ENCODE measurements around the gene TMEM19. TPM values are rescaled to one million over a fixed set of nuclear protein-coding genes. Genes with fewer than 3 reads are reported as not detected.
"Not testable (repeated sequence)": the region's sequence is repeated elsewhere in the genome, so short reads cannot be mapped to it uniquely, and the experiment has no call there.

Gene TMEM19
- total RNA-seq, 4 donors from 2014 or later, result 24.5 to 52.9 (median 43.5) TPM

GRCh38 chr12:71671816-71672215 is 14.1 kb upstream of the TMEM19 start:
- H3K9me3 ChIP-seq, result no peaks in the 10 kb centered on the region
- H3K4me3 ChIP-seq, result no peak overlapping the region
- H3K27ac ChIP-seq, result no peak overlapping the region
- H3K4me1 ChIP-seq, result no peaks in the 10 kb centered on the region
- no peaks in the 10 kb centered on the region for H3K36me3 ChIP-seq
- no peak for DNase-seq (ENCODE audit: low spot score in 2 of 2)
- no peaks in the 10 kb centered on the region for H3K27me3 ChIP-seq
- 86% methylated on average over 1 of the region's 1 CpG for WGBS
- no peak for TF ChIP-seq EP300 (IDR thresholded peaks at IDR 0.05)

- H3K4me3 ChIP-seq, result no peak overlapping the region
- H3K27me3 ChIP-seq, result no peaks in the 10 kb centered on the region
- no peaks in the 10 kb centered on the region for H3K36me3 ChIP-seq
- H3K9me3 ChIP-seq, result no peaks in the 10 kb centered on the region
- DNase-seq (ENCODE audit: low spot score in 2 of 2), result no peak
- H3K27ac ChIP-seq, result no peak overlapping the region
- 79% methylated on average over 1 of the region's 1 CpG for WGBS
- TF ChIP-seq POLR2AphosphoS5 (IDR thresholded peaks at IDR 0.05) (no peak), EP300 (IDR thresholded peaks at IDR 0.05) (no peak), POLR2A (IDR thresholded peaks at IDR 0.05) (no peak), CTCF (IDR thresholded peaks at IDR 0.05) (no peak)
- peaks cover 12% of the 10 kb centered on the region for H3K4me1 ChIP-seq
These were observed 3.4 kb upstream of the TMEM19 start for GRCh38 chr12:71682466-71682865.

- Histone ChIP-seq H3K4me3 (no peak overlapping the region), H3K9me3 (no peaks in the 10 kb centered on the region), H3K4me1 (peaks cover 24% of the 10 kb centered on the region), H3K36me3 (no peaks in the 10 kb centered on the region), H3K27me3 (no peaks in the 10 kb centered on the region), H3K27ac (no peak overlapping the region)
- TF ChIP-seq POLR2A (IDR thresholded peaks at IDR 0.05), result no peak
- TF ChIP-seq POLR2AphosphoS5 (IDR thresholded peaks at IDR 0.05), result no peak
- no peak for TF ChIP-seq EP300 (IDR thresholded peaks at IDR 0.05)
- TF ChIP-seq CTCF (IDR thresholded peaks at IDR 0.05), result no peak
- WGBS, result 92% methylated on average over 5 of the region's 5 CpGs
- DNase-seq (ENCODE audit: low spot score in 2 of 2), result no peak
These were observed 2.2 kb upstream of the TMEM19 start for GRCh38 chr12:71683633-71684032.

GRCh38 chr12:71684081-71684480 is 1.8 kb upstream of the TMEM19 start:
- no peaks in the 10 kb centered on the region for H3K36me3 ChIP-seq
- H3K4me1 ChIP-seq, result peaks cover 28% of the 10 kb centered on the region
- 62% methylated on average over 5 of the region's 5 CpGs for WGBS
- H3K27me3 ChIP-seq, result no peaks in the 10 kb centered on the region
- no peak for DNase-seq (ENCODE audit: low spot score in 2 of 2)
- TF ChIP-seq CTCF (IDR thresholded peaks at IDR 0.05), result no peak
- TF ChIP-seq EP300 (IDR thresholded peaks at IDR 0.05), result no peak
- no peak for TF ChIP-seq POLR2AphosphoS5 (IDR thresholded peaks at IDR 0.05)
- no peak overlapping the region for H3K27ac ChIP-seq
- no peak overlapping the region for H3K4me3 ChIP-seq
- no peaks in the 10 kb centered on the region for H3K9me3 ChIP-seq

GRCh38 chr12:71685312-71685906 is 473 bp upstream of the TMEM19 start:
- peak overlapping the region; percentile 90 for H3K27ac ChIP-seq
- peak overlapping the region; percentile 56 for H3K4me3 ChIP-seq
- H3K27me3 ChIP-seq, result no peaks in the 10 kb centered on the region
- no peaks in the 10 kb centered on the region for H3K36me3 ChIP-seq
- no peak for TF ChIP-seq CTCF (IDR thresholded peaks at IDR 0.05)
- no peak for TF ChIP-seq POLR2A (IDR thresholded peaks at IDR 0.05)
- TF ChIP-seq POLR2AphosphoS5 (IDR thresholded peaks at IDR 0.05), result no peak
- no peak for TF ChIP-seq EP300 (IDR thresholded peaks at IDR 0.05)
- H3K9me3 ChIP-seq, result no peaks in the 10 kb centered on the region
- DNase-seq (ENCODE audit: low spot score in 2 of 2), result no peak
- H3K4me1 ChIP-seq, result peaks cover 28% of the 10 kb centered on the region
- 16% methylated on average over 19 of the region's 19 CpGs for WGBS

- peak overlapping the region; percentile 90 for H3K27ac ChIP-seq
- H3K36me3 ChIP-seq, result no peaks in the 10 kb centered on the region
- H3K4me3 ChIP-seq, result peak overlapping the region; percentile 56
- peaks cover 28% of the 10 kb centered on the region for H3K4me1 ChIP-seq
- TF ChIP-seq CTCF (IDR thresholded peaks at IDR 0.05) (no peak), POLR2AphosphoS5 (IDR thresholded peaks at IDR 0.05) (no peak), EP300 (IDR thresholded peaks at IDR 0.05) (no peak), POLR2A (IDR thresholded peaks at IDR 0.05) (no peak)
- H3K27me3 ChIP-seq, result no peaks in the 10 kb centered on the region
- DNase-seq (ENCODE audit: low spot score in 2 of 2), result no peak
- 4% methylated on average over 3 of the region's 3 CpGs for WGBS
- H3K9me3 ChIP-seq, result no peaks in the 10 kb centered on the region
These were observed 760 bp downstream of the TMEM19 start for GRCh38 chr12:71686658-71687025.

- 74% methylated on average over 11 of the region's 11 CpGs for WGBS
- not testable (repeated sequence) for H3K27ac ChIP-seq; DNase-seq (ENCODE audit: low spot score in 2 of 2); H3K9me3 ChIP-seq; H3K27me3 ChIP-seq; H3K36me3 ChIP-seq
- Histone ChIP-seq H3K4me1 (peaks cover 29% of the 10 kb centered on the region), H3K4me3 (peak overlapping the region; percentile 56)
These were observed 1.3 kb downstream of the TMEM19 start for GRCh38 chr12:71687172-71687571.
